Skeletal muscle satellite cell (primary cell): ENCODE results near the gene PPY.
"Not testable (repeated sequence)": the region's sequence is repeated elsewhere in the genome, so short reads cannot be mapped to it uniquely, and the experiment has no call there.

Experiments used
- H3K27me3 ChIP-seq: 2 replicates; pipeline ENCODE4 v1.7.0; 2013; ENCODE audit warnings: low read length; ENCODE audit not compliant: control insufficient read depth, insufficient read depth
- H3K36me3 ChIP-seq: 2 replicates; pipeline ENCODE4 v1.7.0; 2013; ENCODE audit warnings: mild to moderate bottlenecking, control low read depth, low read length; ENCODE audit not compliant: insufficient read depth
- H3K4me1 ChIP-seq: 2 replicates; pipeline ENCODE4 v1.7.0; 2013; ENCODE audit warnings: low read length; ENCODE audit not compliant: control insufficient read depth, insufficient read depth
- H3K4me2 ChIP-seq: 2 replicates; pipeline ENCODE4 v1.7.0; 2013; ENCODE audit warnings: mild to moderate bottlenecking, low read length
- H3K4me3 ChIP-seq: 2 replicates; pipeline ENCODE4 v1.7.0; 2013; ENCODE audit warnings: low read length
- H3K9ac ChIP-seq: 2 replicates; pipeline ENCODE4 v1.7.0; 2013; ENCODE audit warnings: mild to moderate bottlenecking, low read depth, low read length, moderate library complexity
- H3K9me3 ChIP-seq: replicated peaks from 2 replicates; pipeline ENCODE4 v1.7.0; 2013; ENCODE audit warnings: mild to moderate bottlenecking, control low read depth, low read length

Gene PPY

DNA sequence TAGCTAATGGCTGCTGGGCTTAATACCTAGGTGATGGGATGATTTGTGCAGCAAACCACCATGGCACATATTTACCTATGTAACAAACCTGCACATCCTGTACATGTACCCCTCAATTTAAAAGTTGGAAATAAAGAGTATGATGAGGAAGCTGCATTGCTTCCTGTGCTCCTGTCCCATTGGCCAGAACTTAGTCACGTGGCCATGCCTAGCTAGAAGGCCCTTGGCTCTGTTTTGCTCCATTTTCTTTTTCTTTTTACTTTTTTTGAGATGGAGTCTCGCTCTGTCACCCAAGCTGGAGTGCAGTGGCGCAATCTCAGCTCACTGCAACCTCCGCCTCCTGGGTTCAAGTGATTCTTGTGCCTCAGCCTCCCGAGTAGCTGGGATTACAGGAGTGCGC lies 19.0 kb upstream of the PPY start:
- H3K4me3 ChIP-seq, H3K4me2 ChIP-seq, H3K9ac ChIP-seq, H3K9me3 ChIP-seq, H3K36me3 ChIP-seq: not testable (repeated sequence)
- peaks cover 15% of the 10 kb centered on the region for H3K4me1 ChIP-seq
- H3K27me3 ChIP-seq = peaks cover 29% of the 10 kb centered on the region

DNA sequence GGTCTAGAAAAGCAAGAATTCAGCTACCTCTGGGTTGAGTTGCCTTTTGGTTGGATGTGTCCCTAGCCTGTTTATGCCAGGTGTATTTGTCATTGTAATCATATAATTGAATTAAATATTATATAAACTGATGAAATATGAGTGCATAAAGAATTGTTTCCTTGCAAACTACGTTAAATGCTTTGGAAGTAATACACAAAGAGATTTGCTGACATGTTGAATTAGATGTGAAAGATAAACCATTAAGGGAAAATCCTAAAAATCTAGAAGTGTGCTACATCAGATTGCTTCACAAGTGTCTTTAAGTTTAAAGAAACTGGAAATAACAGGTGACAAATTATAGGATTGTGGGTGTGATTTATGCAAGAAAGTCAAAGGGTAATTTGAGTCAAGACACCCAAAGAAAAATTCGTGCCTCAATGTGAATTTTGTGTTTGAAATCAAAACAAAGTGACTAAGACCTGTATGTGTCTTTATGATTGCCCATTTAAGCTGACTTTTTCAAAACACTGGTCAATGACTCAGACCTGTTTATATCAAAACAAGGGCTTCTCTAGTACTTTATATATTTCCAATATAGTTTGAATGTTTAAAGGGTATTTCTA lies 16.6 kb upstream of the PPY start:
- Histone ChIP-seq H3K36me3 (no peaks in the 10 kb centered on the region), H3K9ac (no peak overlapping the region), H3K4me1 (peaks cover 15% of the 10 kb centered on the region), H3K27me3 (peaks cover 41% of the 10 kb centered on the region), H3K4me2 (no peak overlapping the region), H3K9me3 (no peaks in the 10 kb centered on the region), H3K4me3 (no peak overlapping the region)

DNA sequence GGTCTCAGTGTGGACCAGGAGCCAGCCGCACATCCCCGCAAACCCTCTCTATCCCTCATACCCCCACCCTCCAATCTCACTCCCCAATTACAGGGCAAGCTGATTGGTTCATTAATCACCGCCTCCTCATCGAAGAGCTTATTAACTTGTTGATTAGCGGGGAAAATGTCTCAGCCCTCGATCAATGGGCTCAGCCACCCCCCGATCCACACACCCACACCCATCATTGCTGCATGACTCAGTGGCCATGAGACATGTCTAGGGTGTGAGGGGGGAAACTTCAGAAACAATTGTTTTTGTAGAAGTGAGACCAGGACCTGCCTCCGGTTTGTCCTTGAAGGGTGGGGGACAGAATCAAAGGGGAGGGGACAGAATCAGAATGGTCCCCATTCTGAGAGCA lies 13.9 kb upstream of the PPY start:
- Histone ChIP-seq H3K4me2 (no peak overlapping the region), H3K36me3 (no peaks in the 10 kb centered on the region), H3K9me3 (peaks cover 4% of the 10 kb centered on the region), H3K27me3 (peaks cover 52% of the 10 kb centered on the region), H3K9ac (no peak overlapping the region), H3K4me1 (peaks cover 15% of the 10 kb centered on the region), H3K4me3 (no peak overlapping the region)

GRCh38 chr17:43953746-43954145 lies 11.5 kb upstream of the PPY start, which contains the start of gene PYY:
PYY (minus strand) TSS chr17:43953940; CDS start chr17:43953483, 457 bp downstream.
- Histone ChIP-seq H3K27me3 (peaks cover 68% of the 10 kb centered on the region), H3K4me2 (peak within 1 kb of the TSS; percentile 41), H3K9me3 (peaks cover 4% of the 10 kb centered on the region), H3K9ac (no peak within 1 kb of the TSS), H3K4me3 (peak within 1 kb of the TSS; percentile 13), H3K4me1 (peaks cover 5% of the 10 kb centered on the region), H3K36me3 (no peaks in the 10 kb centered on the region)

- H3K4me1 ChIP-seq = no peaks in the 10 kb centered on the region
These were observed 10.7 kb upstream of the PPY start for GRCh38 chr17:43952724-43953666.

GRCh38 chr17:43952351-43952723 lies 10.1 kb upstream of the PPY start:
- Histone ChIP-seq H3K27me3 (peaks cover 68% of the 10 kb centered on the region), H3K4me1 (no peaks in the 10 kb centered on the region), H3K4me2 (peak overlapping the region; percentile 41), H3K9ac (no peak overlapping the region), H3K4me3 (peak overlapping the region; percentile 13), H3K9me3 (peaks cover 4% of the 10 kb centered on the region), H3K36me3 (no peaks in the 10 kb centered on the region)

More at GRCh38 chr17:43952724-43953666, 10.7 kb upstream of the PPY start:
- H3K4me2 ChIP-seq = peak overlapping the region; percentile 41
- no peak overlapping the region for H3K9ac ChIP-seq
- peaks cover 4% of the 10 kb centered on the region for H3K9me3 ChIP-seq
- peaks cover 68% of the 10 kb centered on the region for H3K27me3 ChIP-seq
- H3K36me3 ChIP-seq = no peaks in the 10 kb centered on the region
- peak overlapping the region; percentile 13 for H3K4me3 ChIP-seq

DNA sequence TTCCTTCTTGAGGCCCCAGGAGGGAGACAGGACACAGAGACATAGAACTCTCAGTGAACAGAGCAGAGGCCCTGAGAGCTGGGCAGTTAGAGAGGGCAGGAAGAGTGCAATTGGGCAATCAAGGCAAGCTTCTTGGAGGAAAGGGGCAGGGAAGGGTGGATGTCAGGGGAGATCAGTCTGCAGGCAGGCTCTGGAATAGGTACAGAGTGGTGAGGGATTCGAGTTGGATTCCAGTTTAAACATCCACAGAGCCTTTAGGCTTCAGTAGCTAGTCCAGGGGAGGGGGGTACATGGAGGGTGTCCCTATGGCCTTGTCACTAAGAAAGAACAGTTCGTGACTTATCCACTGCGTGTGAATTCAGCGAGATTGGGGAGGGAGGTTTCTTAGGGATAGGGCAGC lies 9.5 kb upstream of the PPY start:
- peaks cover 4% of the 10 kb centered on the region for H3K9me3 ChIP-seq

GRCh38 chr17:43950554-43950953 lies 8.3 kb upstream of the PPY start:
- Histone ChIP-seq H3K4me2 (no peak overlapping the region), H3K9ac (no peak overlapping the region), H3K9me3 (peaks cover 4% of the 10 kb centered on the region), H3K36me3 (no peaks in the 10 kb centered on the region), H3K4me3 (no peak overlapping the region), H3K27me3 (peaks cover 58% of the 10 kb centered on the region), H3K4me1 (no peaks in the 10 kb centered on the region)

More for the DNA sequence above, 9.5 kb upstream of the PPY start:
- no peak overlapping the region for H3K4me3 ChIP-seq
- H3K36me3 ChIP-seq = no peaks in the 10 kb centered on the region
- H3K27me3 ChIP-seq = peaks cover 68% of the 10 kb centered on the region
- no peaks in the 10 kb centered on the region for H3K4me1 ChIP-seq
- H3K4me2 ChIP-seq = no peak overlapping the region
- no peak overlapping the region for H3K9ac ChIP-seq

DNA sequence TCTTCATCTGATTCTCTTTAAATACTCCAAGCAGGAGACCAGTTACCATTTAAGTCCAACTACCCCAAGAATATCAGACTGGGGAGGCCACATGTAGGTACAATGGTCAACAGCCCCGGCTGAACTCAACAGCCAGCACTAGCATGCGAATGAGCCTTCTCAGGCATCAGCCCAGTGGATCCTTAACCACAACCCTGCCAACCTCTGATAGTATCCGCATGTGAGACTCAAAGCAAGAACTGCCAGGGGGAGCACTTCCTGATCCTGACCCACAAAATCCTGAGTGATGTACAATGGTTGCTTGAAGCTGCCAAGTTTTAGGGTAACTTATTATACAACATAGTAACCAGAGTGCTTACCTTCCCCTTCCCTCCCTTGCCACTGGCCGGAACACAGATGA lies 7.5 kb upstream of the PPY start:
- Histone ChIP-seq H3K9ac (no peak overlapping the region), H3K4me1 (no peaks in the 10 kb centered on the region), H3K9me3 (peaks cover 4% of the 10 kb centered on the region), H3K36me3 (no peaks in the 10 kb centered on the region), H3K4me3 (no peak overlapping the region), H3K27me3 (peaks cover 50% of the 10 kb centered on the region), H3K4me2 (no peak overlapping the region)

DNA sequence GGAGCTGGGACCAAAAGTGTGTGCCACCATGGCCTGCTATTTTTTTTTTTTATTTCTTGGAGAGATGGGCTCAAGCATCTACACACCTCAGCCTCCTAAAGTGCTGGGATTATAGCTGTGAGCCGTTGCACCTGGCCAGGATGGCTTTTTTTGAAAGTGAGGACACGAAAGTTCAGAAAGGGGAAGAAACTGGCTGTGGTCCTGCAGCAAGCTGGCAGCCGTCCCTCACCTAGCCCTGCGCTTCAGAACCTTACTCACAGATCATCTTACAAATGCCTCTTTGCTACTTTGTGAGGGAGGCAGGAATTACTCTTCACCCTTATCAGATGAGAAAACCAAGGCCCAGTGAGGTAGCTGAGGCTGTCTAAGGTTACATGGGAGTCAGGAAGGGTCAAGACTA lies 4.5 kb upstream of the PPY start:
- H3K9me3 ChIP-seq = no peaks in the 10 kb centered on the region
- H3K4me3 ChIP-seq = no peak overlapping the region
- H3K9ac ChIP-seq = no peak overlapping the region
- H3K4me1 ChIP-seq = no peaks in the 10 kb centered on the region
- H3K27me3 ChIP-seq = peaks cover 21% of the 10 kb centered on the region
- no peaks in the 10 kb centered on the region for H3K36me3 ChIP-seq
- H3K4me2 ChIP-seq = no peak overlapping the region

DNA sequence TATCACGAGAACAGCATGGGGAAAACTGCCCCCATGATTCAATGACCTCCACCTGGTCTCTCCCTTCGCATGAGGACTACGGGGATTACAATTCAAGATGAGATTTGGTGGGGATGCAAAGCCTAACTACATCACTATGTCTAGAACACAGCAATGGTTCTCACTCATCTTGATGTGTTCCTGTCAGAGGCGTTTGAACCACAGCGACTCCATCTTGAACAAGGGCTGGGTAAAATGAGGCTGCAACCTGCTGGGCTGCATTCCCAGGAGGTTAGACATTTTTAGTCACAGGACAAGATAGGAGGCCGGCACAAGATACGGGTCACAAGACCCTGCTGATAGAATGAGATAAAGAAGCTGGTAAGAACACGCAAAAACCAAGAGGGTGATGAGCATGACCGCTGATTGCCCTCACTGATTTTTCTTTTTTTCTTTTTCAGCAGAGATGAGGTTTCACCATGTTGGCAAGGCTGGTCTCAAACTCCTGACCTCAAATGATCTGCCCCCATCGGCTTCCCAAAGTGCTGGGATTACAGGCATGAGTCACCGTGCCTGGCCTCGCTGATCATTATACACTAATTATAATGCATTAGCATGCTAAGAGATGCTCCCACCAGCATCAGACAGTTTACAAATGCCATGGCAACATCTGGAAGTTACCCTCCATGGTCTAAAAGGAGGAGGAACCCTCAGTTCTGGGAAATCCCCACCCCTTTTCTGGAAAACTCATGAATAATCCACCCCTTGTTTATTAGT lies 3.0 kb upstream of the PPY start:
- Histone ChIP-seq H3K4me3 (no peak overlapping the region), H3K9me3 (no peaks in the 10 kb centered on the region), H3K4me2 (no peak overlapping the region), H3K36me3 (no peaks in the 10 kb centered on the region), H3K27me3 (peaks cover 12% of the 10 kb centered on the region), H3K9ac (no peak overlapping the region), H3K4me1 (no peaks in the 10 kb centered on the region)
